GM21825 (cell line): ENCODE results near the gene EPS8.

Experiments used
- ATAC-seq: cut with Tn5 transposase; IDR thresholded peaks from one replicate; pipeline ENCODE4 v1.9.1; 2021; ENCODE audit warnings: mild to moderate bottlenecking, moderate library complexity; ENCODE audit not compliant: unreplicated experiment

EPS8 gene

DNA sequence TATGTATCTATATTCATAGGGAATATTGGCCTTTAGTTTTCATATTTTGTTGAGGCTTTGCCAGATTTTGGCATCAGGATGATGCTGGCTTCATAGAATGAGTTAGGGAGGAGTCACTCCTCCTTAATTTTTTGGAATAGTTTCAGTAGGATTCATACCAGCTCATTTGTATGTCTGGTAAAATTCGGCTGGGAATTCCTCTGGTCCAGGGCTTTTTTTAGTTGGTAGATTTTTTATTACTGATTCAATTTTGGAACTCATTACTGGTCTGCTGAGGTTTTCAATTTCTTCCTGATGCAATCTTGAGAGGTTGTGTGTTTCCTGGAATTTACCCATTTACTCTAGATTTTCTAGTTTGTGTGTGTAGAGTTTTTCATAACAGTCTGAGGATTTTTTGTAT is 175.2 kb downstream of the EPS8 start:
- ATAC-seq: no peak

DNA sequence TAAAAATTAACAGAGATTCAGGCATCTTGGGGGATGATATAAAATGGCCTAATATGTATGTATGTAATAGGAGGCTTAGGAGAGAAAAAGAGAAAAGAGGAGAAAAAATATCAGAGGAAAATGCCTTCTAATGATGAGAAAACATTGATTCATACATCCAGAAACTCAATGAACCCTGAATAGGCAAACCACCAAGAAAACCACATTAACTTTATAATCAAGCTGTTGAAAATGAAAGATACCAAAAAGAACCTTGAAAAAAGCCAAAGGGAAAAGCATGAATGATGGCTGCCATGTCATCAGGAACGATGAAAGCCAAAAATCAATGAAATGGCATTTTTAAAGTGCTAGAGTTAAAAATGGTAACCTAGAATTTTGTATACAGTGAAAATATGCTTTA is 180.2 kb downstream of the EPS8 start:
- ATAC-seq: no peak

DNA sequence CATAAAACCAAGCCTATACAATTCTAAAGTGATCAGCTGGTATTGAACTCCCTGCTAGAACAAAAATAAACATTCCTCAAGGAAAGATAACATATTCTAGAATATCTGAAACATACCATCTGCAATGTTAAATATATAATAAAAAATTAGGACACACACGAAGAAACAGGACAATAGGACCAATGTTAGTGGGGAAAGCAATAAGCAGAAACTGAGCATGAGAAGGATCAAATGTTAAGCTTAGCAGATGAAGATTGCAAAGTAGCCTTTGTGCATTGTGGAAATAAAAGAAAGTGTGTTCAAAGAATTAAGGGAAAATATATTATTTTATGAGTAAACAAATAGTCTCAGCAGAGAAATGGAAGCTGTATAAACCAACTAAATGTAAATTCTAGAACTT is 180.8 kb downstream of the EPS8 start:
- no peak for ATAC-seq

DNA sequence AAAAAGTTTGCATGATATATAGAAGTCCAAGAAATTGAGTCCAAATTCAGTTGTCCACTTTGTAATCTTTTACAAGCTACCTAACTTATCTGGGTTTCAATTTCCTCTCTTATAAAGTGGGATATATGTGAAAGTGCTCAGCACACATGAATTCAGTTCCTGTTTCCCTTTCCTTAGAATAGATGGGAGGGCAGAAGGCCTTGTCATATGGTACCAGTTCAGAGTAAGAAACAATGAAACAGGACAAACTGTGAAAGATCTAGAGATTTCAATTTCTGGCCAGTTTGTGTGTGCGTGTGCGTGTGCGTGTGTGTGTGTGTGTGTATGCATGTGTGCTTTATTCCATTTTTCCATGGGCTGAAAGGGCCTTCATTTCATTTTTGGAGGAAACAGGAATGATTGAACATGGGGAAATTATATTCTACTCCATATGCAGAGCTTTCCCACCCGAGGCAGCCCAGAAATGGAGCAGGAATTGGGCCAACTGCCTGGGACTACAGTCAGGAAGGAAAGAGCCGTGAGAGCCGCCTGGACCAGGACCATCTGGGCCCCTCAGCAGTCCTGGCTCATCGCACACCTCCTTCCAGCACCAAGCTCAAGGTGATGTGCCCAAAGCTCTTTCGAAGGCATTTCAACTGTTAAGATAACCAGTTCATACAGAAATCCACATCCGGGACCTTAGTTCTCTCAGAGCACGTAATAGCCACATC is 183.2 kb downstream of the EPS8 start:
- no peak for ATAC-seq

DNA sequence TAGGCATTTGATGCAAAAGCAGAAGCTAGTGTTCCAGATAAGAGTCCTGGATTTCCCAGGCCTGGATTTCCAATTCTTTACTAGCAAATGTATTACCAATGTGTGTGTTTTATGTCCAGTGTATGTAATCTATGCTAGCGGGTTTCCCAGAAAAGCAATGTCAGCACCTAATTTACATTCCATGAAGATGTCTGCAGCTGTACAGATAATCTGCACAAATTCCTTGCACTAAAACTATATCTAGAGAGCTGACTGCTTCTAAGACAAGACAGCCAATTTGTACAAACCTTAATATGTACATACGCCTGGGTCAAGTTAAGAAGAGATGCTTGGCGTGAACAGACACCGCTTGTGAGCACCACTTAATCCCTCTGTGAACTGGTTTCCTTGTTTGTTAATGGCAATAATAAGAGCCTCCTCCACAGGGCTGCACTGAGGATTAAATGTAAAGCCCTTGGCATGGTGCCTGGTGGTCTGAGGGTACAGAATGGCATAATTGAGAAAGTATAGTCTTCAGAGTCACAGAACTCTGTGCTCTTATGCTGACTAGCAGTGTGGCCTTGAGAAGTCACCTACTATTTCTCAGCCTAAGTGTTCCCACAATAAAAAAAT is 185.6 kb downstream of the EPS8 start:
- ATAC-seq: no peak

GRCh38 chr12:15602051-15602672 is 187.0 kb downstream of the EPS8 start:
- ATAC-seq: no peak

GRCh38 chr12:15601210-15601800 is 187.9 kb downstream of the EPS8 start:
- no peak for ATAC-seq

GRCh38 chr12:15600223-15600935 is 188.8 kb downstream of the EPS8 start:
- no peak for ATAC-seq

DNA sequence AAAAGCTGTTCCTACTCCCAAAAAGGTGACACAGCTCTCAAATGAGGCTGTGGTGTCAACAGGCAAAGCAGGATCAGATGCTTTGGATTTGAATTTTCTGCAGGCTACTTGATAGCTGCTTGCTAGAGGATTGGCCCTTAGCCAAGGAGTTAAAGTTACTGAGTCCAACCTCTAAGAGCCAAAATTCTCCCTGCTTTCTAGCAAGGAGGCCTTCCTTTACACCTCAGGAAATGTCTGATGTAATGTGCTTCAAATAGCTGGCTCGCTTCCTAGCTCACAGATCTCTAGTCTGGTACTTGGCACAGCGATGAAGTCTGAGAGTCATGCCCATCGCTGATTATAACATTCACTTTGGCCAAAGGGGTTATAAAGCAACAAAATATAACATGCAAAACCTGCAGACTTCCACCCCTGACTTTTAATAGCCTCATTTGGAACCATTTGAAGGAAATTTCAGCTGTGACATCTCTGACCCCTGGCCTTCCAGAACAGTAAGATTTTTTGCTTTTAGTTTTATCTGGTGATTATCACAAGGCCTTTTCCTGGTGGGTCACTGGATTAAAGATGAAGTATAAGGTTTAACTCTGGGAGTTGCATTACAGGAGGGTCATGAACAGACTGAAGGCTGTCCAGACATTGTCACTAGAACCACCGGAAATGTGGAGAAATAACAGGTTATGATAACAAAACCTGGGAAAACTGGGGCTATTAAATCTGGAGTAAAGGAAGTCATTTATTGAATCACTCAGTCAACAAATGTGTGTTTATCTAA is 189.7 kb downstream of the EPS8 start:
- ATAC-seq: no peak

GRCh38 chr12:15597125-15597830 is 191.9 kb downstream of the EPS8 start:
- no peak for ATAC-seq

DNA sequence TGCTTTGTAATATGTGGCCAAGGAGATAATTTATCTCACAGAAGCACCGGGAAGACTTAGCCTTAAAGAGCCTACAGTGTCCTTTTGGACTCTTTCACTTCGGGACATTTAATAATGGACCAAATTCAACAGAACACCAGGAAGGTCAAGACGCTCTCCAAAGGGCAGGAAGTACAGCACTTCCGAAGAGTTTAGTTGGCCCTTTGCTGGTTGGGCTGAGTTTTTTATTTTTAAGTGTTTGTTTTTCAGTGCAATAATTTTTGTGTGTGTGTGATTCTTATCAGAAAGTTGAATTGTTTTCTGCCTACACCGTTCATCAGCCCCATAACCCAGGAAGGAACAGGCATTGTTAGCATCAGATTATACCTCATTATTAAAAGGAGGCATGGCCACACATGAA is 193.0 kb downstream of the EPS8 start:
- no peak for ATAC-seq

GRCh38 chr12:15592934-15593333 is 196.3 kb downstream of the EPS8 start:
- no peak for ATAC-seq

DNA sequence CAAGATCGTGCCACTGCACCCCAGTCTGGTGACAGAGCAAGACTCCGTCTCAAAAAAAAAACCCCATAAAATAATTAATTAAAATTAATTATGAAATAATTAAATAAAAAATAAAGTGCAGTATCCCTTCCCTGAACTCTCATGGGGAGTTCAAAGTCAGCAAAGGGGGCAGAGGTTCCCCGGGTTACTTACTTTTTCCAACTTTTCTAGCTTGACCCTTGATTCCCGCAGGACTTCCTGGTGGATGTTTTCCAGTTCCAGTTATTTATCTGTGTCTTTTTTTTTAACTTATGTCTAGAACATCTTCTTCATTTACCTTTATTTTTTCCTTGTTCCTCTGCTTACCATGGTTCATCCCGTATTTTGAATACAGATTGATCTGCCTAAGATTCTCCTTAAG is 197.4 kb downstream of the EPS8 start:
- ATAC-seq: no peak

- peak; percentile 93 for ATAC-seq
Measured at GRCh38 chr12:15590180-15590826, 198.9 kb downstream of the EPS8 start.

GRCh38 chr12:15589328-15590032 is 199.7 kb downstream of the EPS8 start:
- no peak for ATAC-seq

- no peak for ATAC-seq
Measured at GRCh38 chr12:15584366-15585041, 204.7 kb downstream of the EPS8 start.

GRCh38 chr12:15583804-15584203 is 205.4 kb downstream of the EPS8 start:
- ATAC-seq: no peak

GRCh38 chr12:15581006-15581405 is 208.2 kb downstream of the EPS8 start:
- no peak for ATAC-seq
